MM.1S (cell line): ENCODE data around the gene PPP2R1B.

Experiments
- EZH2phosphoT487 ChIP-seq: fragments of 300-600 bp; sonication (generic); IDR thresholded peaks from 2 replicates; pipeline ENCODE4 v1.6.1; 2018; ENCODE audit warnings: antibody characterized with exemption, low read length
- TF ChIP-seq, protein P1 (sequence below): fragments of 300-600 bp; sonication (generic); IDR thresholded peaks from 2 replicates; pipeline ENCODE4 v1.5.1; 2016; ENCODE audit warnings: antibody characterized with exemption, low read length, mixed read lengths

DNA sequence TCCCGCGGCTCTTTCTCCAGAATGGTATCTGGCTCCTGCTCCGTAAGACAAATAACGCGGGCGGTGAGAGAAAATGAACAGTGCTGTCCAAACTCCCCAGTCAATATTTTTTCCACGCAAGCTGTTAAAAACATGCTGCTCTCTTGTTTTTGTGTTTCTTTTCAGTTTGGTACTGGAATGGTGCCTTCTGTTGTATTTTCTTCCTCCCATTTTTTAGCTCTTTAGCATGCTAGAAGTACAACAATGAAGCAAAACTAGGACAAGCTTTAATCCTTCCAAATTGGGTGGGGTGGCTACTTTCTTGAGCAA, 599 bp upstream of the PPP2R1B start:
- TF ChIP-seq, protein P1, sequence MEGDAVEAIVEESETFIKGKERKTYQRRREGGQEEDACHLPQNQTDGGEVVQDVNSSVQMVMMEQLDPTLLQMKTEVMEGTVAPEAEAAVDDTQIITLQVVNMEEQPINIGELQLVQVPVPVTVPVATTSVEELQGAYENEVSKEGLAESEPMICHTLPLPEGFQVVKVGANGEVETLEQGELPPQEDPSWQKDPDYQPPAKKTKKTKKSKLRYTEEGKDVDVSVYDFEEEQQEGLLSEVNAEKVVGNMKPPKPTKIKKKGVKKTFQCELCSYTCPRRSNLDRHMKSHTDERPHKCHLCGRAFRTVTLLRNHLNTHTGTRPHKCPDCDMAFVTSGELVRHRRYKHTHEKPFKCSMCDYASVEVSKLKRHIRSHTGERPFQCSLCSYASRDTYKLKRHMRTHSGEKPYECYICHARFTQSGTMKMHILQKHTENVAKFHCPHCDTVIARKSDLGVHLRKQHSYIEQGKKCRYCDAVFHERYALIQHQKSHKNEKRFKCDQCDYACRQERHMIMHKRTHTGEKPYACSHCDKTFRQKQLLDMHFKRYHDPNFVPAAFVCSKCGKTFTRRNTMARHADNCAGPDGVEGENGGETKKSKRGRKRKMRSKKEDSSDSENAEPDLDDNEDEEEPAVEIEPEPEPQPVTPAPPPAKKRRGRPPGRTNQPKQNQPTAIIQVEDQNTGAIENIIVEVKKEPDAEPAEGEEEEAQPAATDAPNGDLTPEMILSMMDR: no peak
- no peak for TF ChIP-seq EZH2phosphoT487
